Stimulated activated CD4-positive, alpha-beta T cell treated with anti-CD3 and anti-CD28 coated beads, Interleukin-1b, Interleukin-23, amount 100 ng/mL, for 4 hours (primary cell): ENCODE data around the gene WIF1.

Source experiments
- DNase-seq, 2 donors: peaks; one replicate each; pipeline ENCODE4 v3.0.0-alpha.2; 2020; ENCODE audit warnings: low read depth in 2 of 2

WIF1 gene

DNA sequence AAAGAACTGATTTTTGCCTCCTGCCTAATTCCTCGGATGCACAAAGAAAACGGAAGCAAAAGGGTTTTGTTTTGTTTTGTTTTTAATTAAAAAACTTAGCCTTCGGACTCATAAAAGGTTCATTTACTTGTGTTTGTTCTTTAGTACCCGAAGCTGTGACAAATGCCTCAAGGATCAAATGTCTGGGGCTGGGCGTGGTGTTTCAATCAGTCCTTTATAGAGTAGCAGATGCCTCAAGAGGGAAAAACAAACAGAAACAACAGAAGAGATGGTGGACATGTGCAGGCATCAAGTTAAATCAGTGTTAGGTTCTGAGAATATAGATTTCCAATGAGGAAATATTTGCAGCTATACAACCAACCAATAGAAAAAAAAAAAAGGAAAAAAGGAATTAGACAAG is 1.6 kb upstream of the WIF1 start:
- DNase-seq = no peak

DNA sequence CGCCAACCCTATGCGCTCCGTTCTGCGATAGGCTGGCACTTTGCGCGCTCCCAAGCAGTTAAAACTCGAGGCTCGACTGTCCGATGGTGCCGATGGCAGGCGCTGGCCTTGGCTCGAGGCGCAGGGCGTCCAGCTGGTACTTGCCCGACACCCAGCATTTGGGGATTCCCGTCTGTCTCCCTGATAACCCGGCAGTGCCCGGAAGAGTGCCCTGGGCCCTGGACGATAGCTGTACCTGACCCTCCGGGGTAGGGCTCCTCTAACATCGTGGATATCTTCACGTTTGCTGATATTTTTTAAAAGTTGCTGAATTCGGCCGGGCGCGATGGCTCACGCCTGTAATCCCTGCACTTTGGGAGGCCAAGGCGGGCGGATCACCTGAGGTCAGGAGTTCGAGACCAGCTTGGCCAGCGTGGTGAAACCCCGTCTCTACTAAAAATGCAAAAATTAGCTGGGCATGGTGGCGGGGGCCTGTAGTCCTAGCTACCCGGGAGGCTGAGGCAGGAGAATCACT is 908 bp upstream of the WIF1 start:
- DNase-seq = no peak

DNA sequence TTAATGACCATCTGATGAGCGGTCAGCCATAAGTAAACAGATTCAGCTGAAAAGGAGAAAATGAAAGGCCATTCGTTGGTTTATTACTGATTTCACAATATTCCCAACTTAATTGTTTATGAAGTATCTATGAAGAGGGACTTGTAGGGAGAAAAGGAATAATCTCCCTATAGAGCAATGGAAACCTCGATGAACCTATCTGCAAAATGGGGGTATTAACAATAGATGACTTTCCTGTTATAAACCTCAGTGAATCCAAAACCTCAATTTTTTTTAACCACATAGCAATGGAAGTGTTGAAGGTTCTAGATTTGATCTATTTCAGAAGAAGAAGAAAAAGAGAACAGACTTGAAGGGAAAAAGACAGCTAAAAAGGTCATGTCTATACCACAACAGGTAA is 2.0 kb downstream of the WIF1 start:
- no peak for DNase-seq

DNA sequence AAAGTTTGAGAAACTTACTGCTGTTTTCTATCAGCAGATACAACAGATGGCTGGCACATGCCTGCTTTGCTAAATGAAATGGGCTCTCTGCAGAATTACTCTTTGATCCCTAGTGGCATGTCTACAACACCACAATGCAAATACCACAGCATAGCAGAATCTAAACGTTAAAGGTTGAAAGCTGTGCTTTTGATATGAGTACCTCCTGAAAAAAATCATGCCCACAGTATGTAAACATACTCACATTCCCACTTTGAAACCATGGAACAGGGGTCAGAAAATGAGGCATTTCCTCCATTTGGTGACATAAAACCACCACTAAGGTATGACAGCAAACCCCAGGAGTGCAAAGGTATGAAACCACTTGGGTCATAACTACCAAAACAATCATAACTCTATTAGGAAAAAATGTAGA is 7.5 kb downstream of the WIF1 start:
- DNase-seq = no peak

DNA sequence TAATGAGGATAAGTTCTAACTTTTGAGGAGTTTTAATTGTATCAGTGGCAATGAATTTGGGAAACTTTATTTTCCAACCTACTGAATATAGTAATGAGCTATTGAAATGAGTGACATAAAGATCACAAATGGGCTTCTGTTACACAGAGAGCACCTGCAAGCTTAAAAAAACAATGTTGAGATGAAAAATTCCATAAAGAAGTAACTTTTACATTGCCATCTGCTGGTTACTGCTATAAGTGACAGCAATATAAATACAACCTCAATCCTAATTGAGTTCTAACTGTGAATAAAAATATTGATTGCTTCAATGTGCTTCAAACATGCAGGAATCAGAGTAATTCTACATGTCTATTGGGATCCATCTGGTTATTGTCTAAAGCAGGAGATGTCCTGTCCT is 14.2 kb downstream of the WIF1 start:
- no peak for DNase-seq

DNA sequence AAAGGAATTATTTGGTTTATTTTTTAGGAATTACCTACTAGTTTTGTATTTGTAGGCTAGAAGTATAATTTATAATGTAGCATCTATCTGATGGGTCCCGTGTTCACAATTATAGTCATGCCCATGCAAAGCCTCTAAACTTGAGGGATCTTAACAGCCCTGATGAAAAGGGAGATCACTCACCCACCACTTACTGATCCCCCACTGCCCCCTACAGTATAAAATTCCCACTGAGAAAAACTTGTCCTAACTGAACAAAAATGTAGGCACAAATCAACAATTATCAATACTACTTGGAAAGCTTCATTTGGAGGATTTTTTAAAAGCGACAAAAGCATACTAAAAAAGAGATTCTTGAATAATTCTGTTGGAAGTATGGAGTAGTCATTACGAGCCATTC is 21.0 kb downstream of the WIF1 start:
- no peak for DNase-seq

DNA sequence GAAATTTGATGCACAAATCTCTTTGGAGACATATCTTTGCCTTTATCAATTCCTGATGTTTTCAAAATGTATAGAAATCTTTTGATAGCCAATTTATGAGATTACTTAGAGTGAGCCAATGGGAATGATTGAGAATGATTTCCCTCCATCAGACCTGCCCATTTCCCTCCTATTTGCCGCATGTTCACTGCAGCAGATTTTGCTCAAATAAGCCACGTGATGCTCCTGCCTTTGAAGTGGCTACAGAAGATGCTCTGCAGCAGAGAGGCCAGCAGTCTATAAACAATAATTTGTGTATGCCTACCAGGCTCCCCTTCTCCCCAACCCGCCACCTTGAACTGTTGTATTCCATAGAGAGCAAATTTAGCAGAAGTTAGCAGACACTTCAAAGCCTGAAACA is 21.9 kb downstream of the WIF1 start:
- DNase-seq = no peak

DNA sequence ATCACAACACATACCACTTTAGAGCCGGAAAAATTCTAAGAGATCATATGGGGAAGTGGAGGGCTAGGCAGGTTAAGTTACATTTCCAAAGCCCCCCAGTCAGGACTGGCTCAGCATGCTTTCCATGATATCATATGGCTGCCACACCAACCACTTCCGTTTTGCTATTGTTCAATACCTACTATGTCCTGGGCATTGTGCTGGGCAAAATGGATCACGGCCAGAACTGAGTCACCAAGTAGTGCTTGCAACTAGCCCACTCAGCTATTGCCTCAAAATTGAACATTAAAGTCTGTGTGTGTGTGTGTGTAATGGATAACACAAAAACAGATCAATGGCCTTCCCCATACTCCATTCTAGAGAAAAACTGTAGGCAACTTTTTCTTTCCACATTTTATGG is 22.7 kb downstream of the WIF1 start:
- no peak for DNase-seq

DNA sequence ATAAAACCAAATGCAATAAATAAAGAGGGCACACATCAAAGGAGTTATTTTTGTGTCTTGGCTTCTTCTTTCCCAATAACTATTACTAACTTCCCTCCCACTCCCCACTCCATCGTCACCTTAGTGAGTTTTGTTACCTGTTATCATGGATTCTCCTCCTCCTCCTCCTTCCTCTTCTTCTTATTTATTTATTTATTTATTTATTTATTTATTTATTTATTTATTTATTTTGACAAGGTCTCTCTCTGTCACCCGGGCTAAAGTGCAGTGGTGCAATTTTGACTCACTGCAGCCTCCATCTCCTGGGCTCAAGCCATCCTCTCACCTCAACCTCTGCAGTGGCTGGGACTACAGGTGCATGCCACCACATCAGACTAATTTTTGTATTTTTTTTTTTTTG is 26.4 kb downstream of the WIF1 start:
- DNase-seq = no peak

DNA sequence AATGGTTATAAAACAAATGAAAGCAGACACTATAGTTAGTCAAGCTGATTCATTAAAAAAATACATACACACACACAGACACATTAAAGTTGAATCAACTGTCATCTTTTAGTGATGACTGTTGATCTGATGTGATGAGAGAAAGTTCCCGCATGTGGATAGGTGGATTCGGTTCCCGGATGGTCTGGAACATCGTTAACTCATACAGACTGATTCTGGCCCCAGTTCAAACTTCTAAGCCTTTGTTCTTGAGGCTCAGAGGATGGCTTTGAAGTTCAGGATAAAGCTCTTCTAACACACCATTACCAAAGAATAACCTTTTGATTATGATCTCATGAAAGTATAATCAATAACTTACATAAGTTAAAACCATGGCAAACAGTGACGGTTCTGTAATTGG is 27.5 kb downstream of the WIF1 start:
- no peak for DNase-seq

DNA sequence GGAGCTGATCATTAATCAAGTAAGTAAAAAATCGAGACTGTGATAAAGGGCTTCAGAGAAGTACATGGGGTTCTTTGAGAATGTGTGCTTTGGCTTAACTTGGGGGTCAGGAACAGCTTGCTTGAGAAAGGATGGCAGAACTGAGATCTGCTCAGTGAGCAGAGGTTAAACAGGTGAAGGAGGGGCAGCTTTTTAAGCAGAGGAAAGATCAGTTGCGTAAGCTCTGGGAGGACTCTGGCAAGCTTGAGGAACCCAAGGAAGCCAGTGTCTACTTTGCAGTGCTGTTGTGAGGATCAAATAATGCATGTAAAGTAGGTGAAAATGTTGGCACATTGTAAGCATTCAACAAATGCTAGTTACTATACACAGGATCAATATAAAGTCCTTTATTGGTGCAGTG is 30.6 kb downstream of the WIF1 start:
- no peak for DNase-seq

DNA sequence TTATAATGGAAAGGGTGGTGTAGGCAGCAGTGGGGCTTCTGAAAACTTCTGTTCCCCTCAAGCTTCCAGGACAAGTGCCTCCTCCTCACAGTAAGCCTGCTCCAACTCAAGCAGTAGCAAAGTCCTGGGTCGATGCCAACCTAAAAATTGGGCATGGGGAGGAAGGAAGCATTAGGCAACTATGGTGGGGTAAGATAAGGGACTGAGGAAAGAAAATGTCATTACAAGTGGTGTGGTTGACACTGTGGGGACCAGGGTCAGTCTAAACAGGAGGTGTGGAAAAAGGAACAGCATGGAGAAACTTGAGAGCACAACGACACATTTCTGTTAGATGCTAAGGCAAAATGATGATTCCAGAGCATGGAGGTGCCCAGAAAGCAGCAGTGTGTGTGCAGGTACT is 34.9 kb downstream of the WIF1 start:
- DNase-seq = no peak

DNA sequence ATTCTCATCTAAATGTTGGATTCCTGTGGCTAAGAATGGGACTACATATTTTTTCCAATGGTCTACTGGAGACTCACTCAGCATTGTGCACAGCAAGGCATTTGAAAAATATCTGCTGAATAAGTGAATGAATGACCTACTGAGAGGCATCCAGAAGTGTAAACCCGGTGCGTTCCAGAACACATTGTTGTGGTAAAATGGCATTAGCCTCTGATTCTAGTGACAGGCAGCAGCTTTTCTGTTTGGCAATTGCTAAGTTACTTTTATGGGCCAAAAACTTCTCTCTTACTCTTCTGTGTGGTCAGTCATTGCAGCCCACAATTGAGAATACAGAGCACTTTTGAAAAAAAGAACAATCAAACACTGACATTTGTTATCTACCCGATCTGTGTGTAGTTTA is 36.5 kb downstream of the WIF1 start:
- DNase-seq = no peak

DNA sequence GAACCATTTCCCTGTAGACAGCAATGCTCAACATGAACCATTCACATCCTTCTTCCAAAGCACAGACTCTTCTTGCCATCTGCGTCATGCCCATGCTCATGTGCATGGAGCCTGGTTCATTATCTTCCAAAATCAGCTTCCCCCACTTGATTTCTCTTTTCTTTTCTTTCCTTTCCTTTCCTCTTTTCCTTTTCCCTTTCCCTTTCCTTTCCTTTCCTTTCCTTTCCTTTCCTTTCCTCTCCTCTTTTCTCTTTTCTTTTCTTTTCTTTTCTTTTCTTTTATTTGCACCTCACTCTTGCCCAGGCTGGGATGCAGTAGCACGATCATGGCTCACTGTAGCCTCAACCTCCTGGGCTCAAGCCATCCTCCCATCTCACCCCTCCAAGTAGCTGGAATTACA is 37.5 kb downstream of the WIF1 start:
- no peak for DNase-seq

DNA sequence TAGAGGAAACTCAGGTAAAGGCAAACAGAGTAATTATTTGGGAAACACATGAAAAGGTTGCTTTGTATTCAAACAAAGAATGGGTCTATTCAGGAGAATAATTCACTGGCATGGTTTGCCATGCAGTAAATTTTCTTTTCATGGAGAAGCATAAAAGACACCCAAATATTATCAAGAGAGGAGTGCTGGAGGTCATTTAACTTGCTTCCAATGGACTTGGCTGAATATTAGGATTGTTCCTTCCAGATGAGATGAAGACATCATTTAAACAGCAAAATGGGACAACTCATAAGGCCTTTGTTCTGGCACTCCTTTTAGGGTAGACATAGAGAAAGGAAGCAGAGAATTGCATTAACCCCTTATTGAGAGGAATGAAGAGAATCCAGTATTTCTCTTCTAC is 38.7 kb downstream of the WIF1 start:
- no peak for DNase-seq

DNA sequence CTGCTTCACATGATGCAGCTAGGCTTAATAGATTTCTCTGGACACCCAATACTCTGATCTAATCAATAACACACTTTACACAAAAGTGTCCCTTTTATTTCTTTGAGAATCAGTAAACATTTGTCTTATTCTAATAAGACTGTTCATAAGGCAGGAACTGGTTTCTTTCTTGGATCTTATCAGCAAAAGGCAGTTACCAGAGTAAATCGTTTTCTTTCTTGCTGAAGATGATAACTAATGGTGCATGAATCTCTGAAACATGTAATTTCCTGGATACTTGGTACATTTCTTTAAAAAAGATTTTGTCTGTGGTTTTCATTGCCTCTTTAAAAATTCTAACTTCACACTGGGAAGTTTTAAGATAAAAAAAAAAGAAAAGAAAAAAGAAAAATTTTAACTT is 39.6 kb downstream of the WIF1 start:
- DNase-seq = no peak

DNA sequence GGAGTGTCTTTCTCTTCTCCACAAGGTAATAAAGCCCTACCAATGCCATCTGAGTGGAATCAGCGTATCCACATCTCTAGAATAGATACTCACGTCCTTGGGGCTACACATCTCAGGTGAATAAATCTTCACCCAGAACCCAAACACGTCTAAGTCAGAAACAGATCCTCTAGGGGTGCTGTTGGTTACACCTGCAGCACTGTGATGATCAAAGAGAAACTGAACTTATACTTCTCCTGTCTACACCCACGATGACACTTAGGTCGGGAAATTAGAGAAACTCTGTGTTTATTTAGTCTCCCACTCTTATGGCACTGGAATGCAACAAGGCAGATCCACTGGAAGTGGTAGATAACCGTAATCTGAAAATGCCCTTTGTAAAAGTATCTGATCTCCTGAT is 46.2 kb downstream of the WIF1 start:
- DNase-seq = no peak

DNA sequence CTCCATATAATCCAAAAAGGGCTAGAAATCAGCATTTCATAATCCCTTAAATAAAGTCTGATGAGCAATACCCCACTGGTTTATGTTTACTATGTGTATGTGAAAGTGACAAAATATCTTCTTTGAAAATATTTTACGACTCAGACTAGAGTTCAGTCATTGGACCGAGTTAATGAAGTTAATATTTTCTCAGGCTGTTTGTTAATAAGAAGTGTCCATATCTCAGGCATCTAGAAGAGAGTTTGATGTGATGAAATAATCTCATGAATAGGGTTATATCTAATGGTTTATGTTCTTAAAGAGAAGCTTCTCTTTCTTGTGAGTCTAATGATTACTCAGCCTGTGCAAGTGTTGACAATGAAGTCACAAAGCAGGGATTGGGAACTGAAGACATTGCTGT is 51.8 kb downstream of the WIF1 start:
- DNase-seq = no peak

DNA sequence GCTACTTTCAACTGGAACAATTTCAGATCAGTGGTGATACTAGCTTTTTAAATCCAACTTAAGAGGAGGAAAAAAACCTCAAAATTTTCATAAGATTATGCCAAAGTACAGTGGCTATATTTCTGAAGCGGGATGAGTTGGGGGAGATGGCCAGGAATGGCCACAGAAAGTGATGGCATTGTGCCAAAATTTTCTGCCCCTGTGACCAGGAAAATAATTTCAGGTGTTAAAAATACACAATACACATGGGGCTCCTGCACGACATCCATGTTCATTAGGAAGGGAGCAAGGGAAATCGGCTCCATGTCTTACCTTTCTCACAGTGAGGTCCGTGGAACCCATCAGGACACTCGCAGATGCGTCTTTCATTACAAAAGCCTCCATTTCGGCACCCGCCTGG is 53.7 kb downstream of the WIF1 start:
- DNase-seq = no peak

DNA sequence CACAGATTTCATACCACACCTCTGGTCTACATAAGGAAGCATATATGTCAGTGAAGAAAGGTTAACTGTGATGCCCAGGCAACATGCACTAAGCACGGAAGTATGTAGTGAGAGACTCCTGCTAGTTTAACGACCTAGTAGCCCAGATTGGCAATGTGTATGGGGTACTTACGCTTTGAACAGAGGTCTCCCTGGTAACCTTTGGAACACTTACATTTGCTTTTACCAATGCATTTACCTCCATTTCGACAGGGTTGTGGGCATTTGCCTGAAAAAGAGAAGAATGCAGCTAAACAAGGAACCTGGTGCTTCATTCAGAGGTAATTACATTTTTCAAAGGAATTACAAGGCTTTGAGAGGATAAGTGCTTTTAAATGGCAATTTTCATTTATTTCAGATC is 65.2 kb downstream of the WIF1 start:
- DNase-seq = no peak

DNA sequence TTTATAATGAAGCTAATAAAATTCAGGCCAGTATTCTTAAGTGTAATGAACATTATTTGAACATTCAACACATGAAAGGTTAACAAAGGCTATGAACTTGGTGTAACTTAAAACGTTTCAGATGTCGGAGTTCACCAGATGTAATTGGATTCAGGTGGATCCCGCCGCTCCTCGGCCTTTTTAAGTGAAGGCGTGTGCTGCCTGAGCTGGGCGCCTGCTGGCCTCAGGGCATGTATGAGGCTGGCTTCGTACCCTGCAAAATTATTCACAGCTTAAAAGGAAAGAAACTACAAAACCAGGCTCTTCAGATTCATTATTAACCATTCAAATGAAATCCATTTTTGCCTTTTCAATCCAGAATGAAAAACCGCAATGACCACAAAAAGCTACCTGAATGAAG is 69.9 kb downstream of the WIF1 start:
- DNase-seq = no peak

DNA sequence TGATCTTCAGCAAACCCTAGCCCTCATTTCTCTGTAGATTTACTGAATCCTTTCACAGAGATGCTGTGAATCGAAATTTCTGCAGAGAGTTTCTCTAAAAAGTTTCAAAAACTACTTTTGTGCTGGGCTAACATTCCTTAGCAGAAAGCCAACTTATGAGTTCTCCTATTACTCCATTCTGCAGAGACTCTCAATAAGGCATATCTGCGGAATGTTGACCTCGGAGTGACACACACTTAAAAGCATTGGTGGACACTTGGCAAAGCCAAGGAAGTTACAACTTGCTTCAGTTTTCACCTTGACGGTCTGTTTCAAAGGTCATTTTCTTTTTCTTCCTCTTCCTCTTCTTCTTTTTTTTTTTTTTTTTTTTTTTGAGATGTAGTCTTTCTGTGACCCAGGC is 75.8 kb downstream of the WIF1 start:
- no peak for DNase-seq

DNA sequence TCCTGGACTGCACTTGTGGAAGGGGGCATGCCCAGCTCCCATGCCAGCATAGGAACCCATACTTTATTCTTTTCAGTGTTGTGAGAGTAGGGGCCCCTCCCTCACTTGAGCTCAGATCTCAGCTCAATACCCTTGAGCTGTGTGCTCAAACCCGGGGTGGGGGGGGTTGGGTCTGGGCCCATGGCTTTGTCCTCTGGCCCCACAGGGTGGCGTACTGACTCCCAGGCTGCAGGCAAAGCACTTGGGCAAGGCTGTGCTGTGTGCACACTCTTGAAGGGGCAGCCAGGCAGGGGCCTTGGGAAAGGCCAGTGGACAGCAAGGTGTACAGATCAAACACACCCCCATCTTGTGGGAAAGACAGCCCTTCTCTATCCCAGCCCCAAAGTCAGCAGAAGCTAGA is 81.8 kb downstream of the WIF1 start:
- no peak for DNase-seq

DNA sequence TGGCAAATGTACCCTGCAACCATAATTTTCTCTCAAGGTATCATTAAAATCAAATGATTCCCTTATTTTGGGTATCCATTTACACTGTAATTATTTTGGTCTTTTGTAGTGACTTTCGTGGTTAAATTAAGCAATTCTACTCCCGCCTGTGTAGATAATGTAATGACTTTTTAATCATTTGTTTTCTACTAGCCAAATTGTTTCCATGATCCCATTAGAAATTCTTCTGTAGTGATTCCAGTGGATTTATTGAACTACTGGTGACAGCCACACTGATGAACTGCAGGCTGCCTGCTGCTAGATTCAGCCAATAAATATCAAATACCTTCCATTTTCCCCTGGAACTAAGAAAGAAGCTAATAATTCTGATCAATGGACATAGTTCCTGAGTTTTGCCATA is 96.0 kb downstream of the WIF1 start:
- no peak for DNase-seq

DNA sequence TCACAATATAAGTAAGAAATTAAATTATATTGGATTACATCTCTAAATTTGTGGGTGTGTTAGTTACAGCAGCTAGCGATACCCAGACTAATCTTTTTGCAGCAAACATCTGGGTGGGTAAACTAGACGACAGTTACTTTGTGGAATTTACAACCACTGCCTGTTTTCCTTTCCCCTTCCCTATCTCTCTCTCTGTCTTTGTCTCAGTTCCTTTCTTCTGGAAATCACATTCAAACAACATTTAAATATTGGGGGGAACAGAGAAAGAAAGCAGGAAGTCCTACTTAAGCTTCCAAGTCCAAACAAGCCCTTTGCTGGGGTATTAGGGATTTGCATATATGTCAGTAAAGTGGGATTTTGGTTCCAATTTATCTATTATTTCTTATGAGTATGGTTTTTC is 97.6 kb downstream of the WIF1 start:
- DNase-seq = no peak
